Epidermal melanocyte (primary cell): ENCODE data around the gene LILRA1.
"Not testable (repeated sequence)": the region's sequence is repeated elsewhere in the genome, so short reads cannot be mapped to it uniquely, and the experiment has no call there.

Source experiments
- DNase-seq: peaks from one replicate; pipeline ENCODE4 v3.0.0; 2011; ENCODE audit warnings: low spot score; ENCODE audit not compliant: insufficient read length

Gene LILRA1

DNA sequence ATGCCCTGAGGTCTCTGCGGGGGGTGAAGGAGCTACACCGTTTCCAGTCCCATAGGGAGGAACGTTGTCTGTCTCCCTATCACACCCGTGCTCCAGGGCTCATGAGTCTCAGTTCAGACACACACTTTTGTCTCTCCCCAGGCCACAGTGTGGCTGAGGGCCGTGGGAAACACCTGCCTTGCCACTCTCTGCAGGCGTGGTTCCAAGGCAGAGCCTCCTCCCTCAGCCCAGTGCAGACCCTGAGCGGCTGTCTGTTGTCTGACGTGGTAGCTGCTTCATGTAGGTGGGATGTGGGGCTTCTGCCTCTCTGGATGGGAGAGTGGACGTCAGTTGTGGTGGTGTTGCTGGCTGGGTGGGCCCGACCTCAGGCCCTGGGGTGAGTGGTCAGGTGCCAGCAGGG is 30.8 kb downstream of the LILRA1 start:
- not testable (repeated sequence) for DNase-seq

DNA sequence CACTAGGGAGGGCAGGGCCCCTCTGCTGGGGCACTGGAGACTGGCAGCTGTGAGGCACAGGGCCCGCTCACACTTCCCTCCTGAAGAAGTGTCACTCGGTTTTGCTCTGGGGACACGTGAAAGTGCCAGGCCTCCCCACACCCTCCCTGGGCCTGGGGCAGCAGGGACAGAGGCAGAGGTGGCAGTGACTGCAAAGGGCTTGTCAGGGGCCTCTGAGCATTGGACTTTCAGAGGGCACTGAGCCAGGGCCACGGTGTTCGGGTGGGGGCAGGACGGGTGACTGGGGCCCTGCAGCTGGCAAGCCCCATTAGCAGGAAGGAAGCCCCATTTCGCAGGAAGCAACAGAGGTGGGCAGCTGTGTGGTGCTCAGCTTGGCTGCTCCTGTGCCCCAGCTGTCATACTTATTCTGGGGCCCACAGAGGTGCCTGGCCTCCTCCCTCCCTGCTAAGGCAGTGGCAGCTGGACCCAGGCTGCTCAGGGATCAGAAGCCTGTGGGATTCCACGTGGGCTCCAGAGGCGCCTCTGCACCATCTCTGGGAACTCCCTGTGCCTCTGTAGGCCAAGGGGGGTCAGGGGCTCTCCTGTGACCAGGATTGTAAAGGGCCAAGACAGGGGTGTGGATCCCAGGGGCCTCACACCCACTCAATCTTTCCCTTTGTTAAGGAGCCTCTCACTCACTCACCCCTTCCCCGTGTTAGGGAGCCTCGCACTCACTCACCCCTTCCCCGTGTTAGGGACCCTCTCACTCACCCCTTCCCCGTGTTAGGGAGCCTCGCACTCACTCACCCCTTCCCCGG is 31.7 kb downstream of the LILRA1 start:
- DNase-seq, result not testable (repeated sequence)

DNA sequence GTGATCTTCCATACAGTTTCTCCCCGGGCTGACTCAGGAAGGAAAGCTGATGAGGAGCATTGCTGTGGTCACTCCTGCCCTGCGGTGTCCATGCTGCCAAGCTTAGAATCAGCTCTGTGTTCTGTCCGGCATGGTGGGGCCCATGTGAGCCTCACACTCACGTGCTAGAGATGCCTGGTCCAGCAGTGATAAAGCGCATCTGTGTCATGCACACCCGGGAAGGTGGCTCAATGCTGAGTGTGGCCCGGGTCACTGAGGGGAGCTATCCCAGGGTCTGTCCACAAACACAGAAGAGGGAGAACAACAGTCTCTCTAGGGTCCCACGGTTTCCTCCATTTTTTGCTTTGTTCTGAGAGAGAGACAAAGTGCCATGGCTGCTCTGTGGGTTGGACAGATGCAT is 33.3 kb downstream of the LILRA1 start:
- no peak for DNase-seq

DNA sequence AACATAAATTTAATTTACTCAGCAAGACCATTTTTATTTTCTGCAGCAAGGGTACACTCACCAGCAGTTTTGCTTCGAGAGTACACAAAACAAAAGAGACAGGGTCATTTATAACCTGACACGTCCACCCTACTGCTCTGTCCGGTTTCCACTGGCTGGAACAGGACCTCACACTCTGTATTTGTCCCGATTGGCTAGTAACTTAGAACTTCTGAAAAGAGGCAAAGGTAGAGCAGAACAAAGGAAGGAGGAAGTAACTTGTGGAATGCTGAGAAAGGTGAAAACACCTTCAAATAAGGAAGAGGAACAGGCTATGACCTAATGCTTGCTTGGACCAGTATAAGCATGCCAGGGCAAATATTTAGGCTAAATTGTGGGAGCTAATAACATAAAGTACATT is 34.5 kb downstream of the LILRA1 start:
- DNase-seq, result not testable (repeated sequence)

DNA sequence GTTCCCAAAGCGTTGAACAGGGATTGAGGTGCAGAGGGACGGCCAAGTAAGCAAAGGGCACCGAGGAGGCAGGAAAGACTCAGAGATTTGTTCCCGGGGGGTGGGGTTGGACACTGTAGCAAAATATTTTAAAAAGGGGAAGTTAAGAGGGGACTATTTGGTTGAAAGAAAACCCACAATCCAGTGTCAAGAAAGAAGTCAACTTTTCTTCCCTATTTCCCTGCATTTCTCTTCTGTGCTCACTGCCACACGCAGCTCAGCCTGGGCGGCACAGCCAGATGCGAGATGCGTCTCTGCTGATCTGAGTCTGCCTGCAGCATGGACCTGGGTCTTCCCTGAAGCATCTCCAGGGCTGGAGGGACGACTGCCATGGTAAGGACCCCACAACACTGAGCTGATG is 36.8 kb downstream of the LILRA1 start, which contains the start of gene LILRB1:
TSS of gene LILRB1 (plus strand) at position 223 of the 400 bp plus-strand sequence. CDS start 590 bp downstream, outside the sequence.
- not testable (repeated sequence) for DNase-seq

DNA sequence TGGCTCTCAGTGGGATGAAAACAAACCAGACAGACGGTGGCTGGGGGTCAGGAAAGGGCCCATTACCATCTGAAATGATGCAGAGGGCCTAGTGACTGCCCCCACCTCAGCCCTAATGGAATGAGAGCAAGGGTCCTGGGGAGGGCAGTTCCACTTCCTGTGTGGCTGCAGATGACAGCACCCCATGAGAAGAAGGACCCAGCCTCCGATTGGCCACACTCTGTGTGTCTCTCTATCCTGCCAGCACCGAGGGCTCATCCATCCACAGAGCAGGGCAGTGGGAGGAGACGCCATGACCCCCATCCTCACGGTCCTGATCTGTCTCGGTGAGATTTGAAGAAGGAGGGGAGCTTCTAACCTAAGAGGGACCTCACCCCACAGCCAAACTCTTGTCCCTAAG is 37.4 kb downstream of the LILRA1 start:
- no peak for DNase-seq

DNA sequence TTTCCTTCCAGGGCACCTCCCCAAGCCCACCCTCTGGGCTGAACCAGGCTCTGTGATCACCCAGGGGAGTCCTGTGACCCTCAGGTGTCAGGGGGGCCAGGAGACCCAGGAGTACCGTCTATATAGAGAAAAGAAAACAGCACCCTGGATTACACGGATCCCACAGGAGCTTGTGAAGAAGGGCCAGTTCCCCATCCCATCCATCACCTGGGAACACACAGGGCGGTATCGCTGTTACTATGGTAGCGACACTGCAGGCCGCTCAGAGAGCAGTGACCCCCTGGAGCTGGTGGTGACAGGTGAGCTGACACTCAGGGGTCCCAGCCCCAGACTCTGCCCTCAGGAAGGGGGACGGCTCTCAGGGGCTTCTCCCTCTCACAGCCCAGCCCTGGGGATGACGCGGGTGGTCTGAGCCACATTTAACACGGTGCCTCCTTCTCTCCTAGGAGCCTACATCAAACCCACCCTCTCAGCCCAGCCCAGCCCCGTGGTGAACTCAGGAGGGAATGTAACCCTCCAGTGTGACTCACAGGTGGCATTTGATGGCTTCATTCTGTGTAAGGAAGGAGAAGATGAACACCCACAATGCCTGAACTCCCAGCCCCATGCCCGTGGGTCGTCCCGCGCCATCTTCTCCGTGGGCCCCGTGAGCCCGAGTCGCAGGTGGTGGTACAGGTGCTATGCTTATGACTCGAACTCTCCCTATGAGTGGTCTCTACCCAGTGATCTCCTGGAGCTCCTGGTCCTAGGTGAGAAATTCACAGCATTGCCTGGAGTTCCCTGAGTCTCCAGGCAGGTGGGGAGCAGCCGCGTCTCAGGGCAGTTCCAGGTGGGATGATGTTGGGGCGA is 38.3 kb downstream of the LILRA1 start:
- DNase-seq, result not testable (repeated sequence)

DNA sequence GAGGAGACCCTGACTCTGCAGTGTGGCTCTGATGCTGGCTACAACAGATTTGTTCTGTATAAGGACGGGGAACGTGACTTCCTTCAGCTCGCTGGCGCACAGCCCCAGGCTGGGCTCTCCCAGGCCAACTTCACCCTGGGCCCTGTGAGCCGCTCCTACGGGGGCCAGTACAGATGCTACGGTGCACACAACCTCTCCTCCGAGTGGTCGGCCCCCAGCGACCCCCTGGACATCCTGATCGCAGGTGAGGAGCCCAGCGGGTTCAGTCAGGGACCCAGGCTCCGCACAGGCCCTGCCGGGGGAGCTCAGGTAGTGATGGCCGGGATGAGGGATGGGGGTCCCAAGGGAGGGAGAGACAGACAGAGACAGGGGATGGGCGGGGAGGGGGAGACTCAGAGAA is 39.1 kb downstream of the LILRA1 start:
- not testable (repeated sequence) for DNase-seq

DNA sequence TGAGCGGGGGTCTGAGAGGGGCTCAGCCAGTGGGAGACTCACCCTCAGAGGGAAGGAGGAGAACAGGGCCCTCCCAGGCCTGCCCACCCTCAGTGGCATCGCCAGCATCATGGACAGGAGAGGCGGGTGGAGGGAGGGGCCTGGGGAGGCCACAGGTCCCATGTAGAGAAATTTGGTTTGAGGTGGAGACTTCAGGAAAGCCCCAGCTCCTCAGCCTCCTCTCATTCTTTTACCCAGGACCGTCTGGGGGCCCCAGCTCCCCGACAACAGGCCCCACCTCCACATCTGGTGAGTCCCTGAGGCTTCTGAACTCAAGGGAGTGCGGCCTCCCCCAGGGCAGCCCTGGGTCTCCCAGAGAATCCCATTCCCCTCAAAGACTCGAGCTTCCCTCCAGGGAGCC is 40.0 kb downstream of the LILRA1 start:
- no peak for DNase-seq

DNA sequence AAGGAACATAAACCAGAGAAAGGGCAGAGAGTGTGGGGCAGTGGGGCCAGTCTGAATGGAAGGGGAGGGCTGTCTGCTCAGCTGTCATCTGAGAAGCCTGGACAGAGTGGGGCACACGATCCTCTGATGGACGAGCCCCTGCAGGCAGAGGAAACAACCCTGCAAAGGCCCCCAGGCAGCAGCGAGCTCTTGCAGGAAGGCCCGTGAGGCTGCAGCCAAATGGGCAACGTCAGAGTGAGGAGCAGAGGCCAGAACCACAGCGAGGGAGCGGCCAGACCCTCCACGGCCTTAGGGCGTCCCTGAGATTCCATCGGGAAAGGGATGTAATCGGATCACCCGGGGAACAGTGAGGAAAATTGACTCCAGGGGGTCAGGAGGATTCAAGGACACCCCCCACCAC is 42.6 kb downstream of the LILRA1 start:
- DNase-seq, result not testable (repeated sequence)

DNA sequence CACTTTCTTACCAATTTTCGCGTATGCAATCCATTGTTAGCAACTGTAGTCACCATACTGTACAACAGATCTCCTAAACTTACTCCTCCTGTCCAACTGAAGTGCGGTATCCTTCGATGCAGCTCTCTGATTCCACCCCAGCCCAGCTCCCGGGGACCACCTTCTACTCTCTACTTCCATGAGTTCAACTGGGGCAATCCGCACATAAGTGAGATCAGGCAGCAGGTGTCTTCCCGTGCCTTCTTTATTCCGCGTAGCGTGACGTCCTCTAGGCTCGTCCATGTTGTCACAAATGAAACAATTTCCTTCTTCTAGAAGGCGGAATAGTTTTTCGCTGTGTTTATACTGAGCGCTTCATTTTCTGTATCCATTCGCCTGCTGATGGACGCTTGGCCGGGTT is 45.3 kb downstream of the LILRA1 start:
- DNase-seq, result no peak

DNA sequence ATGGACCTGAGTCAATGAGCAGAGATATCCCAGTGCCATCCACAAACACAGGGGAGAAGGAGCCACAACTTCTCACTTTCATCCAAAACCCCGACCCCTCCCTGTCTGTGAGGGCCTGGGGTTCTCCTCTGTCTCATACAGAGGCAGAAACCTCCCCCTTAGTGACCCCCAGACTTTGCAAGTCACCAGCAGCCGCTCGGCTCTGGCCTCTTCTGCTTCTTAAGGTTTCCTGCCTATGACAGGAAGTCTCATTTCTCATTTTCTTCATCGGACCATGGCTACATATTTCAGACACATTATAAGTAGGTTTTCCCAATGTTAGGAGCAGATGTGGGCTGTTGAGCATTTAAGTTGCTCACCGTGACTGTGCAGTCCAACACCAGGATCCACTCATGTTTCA is 49.5 kb downstream of the LILRA1 start:
- DNase-seq, result not testable (repeated sequence)

DNA sequence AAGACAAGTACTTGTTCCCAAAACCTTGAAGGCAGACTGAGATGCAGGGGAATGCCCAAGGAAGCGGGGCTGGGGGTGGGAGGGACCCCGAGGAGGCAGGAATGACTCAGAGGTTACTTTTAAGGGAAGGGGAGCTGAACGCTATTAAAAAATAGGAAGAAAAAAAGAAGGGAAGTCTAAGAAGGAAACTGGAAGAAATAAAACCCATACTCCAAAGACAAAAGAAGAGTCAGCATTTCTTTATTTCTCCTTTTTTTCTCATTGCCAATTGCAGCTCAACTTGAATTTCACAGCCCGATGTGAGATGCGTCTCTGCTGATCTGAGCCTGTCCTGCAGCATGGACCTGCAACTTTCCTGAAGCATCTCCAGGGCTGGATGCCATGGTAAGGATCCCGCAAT is 50.2 kb downstream of the LILRA1 start:
- DNase-seq, result not testable (repeated sequence)

DNA sequence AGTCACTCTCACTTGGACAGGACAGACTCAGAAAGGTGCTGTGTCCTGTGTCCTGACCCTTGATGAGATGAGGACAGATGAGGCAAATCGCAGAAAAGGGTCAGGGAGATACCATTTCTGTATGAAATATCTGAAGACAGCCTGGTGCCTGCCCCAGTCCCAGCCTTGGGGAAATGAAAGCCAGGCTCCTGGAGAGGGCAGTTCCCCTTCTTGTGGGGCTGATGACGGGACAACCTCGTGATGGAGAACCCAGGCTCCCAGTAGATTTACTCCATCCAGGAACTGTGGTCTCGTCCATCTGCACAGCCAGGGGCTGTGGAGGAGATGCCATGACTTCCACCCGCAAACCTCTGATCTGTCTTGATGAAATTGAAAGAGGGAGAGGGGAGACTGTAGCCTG is 50.6 kb downstream of the LILRA1 start:
- DNase-seq, result no peak

DNA sequence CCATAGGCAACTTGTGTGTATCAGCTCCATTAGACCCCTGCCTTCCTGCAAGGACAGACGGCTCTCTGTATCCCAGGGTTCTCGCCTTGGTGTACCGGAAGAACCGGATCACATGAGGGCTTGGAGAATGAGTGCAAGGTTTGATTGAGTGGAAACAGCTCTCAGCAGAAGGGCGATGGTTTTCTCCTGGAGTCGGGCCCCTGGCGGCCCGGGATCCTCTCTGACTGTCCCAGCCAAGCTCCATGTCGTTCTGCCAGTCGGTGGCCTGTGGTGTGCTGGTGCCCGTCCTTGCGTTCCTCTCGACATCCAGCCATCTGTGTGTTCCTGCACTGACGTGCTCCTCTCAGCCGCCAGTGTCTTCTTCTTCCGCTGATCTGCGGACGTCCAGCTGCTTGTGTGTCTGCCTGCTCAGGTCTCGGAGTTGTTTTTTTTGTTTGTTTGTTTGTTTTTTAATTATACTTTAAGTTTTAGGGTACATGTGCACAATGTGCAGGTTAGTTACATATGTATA is 53.0 kb downstream of the LILRA1 start:
- no peak for DNase-seq

DNA sequence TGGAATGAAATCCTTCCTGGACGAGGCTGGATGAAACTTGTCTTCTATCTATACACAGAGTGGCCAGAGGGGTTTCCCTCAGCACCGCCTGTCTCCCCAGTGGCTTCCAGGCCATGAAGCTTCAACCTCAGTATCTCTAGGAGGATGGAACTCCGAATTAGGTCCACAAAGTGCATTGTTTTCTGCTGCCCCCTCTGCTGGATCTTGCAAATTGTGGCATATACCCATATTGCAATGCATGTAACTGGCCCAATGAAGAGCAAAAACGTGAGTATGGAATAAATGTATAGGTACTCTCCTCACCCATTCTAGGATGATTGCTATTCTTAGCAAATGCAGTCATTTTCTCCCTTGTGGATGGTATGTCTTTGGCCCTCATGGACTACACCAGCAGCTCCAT is 54.7 kb downstream of the LILRA1 start:
- no peak for DNase-seq

DNA sequence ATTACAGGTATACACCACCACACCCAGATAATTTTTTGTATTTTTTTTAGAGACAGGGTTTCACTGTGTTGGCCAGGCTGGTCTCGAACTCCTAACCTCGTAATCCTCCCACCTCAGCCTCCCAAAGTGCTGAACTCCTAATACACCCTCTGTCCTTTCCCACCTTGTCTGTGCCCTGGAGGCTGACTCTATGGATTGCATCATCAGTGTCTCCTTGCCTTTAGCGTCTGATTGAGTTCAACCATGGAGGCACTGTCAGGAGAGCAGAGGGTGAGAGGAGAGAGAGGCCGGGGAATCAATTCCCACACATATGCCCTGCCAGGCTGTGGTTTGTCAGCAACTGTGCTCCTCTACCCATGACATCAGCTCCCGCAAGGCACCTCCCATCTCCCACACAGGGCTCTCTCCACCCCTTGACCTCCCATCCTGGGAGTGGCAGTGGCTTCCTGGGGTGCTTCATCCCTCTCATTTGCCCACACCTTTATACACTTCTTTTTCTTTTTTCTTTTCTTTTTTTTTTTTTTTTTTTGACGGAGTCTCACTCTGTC is 56.8 kb downstream of the LILRA1 start:
- no peak for DNase-seq
